GM10266 (cell line): ENCODE results near the gene EDDM13.

Experiments
- DNase-seq: peaks from one replicate; pipeline ENCODE4 v3.0.0; 2012; ENCODE audit errors: extremely low spot score
- CTCF ChIP-seq: IDR thresholded peaks from 2 replicates; pipeline ENCODE4 v1.5.1; 2012; ENCODE audit warnings: mild to moderate bottlenecking, low read depth; ENCODE audit not compliant: control insufficient read depth, insufficient read depth; ENCODE audit errors: missing control alignments

Gene EDDM13

DNA sequence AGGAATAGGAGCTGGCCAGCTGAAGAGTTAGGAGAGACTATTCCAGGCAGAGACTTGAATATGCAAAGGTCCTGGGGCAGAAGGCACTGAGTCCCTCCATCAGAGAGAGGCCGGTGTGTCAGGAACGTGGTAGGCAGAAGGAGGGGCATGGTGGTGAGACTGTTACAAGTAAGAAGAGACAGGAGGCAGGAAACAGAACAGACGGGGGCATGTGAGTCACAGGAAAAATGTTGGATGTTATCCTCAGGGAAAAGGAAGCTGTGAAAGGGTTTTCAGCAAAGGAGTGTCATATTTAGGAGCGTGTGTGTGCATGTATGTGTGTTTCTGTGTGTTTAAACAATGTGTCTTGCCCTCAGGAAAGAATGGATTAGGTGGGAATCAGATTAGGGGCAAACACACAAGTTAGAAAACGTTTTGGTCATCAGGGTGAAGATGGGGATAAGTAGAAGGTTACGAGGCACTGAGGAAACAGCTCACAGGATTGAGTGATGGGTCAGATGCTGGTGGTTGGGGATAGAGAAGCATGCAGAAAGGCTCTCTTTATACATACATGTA, 1.1 kb downstream of the EDDM13 start:
- TF ChIP-seq CTCF: no peak
- DNase-seq: no peak

- no peak for DNase-seq
- no peak for TF ChIP-seq CTCF
Measured at GRCh38 chr19:56282809-56283208, 10.3 kb downstream of the EDDM13 start.

DNA sequence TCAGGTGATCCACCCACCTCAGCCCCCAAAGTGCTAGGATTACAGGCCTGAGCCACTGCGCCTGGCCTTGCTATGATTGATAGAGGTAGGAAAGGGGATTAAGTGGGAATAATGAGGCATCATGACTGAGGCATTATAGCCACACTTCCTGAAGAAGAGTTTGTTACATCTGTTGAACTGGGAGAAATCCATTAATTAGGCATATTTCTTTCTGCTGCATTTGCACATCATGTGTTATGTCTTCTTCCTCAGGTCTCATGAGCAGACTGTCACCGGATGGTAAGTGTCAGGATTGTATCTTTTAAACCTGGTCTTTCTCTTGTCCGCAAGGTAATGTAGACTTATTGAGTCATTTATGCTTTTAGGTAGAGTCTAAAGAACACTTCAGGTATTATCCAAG, 12.2 kb downstream of the EDDM13 start:
- no peak for DNase-seq
- TF ChIP-seq CTCF: no peak

DNA sequence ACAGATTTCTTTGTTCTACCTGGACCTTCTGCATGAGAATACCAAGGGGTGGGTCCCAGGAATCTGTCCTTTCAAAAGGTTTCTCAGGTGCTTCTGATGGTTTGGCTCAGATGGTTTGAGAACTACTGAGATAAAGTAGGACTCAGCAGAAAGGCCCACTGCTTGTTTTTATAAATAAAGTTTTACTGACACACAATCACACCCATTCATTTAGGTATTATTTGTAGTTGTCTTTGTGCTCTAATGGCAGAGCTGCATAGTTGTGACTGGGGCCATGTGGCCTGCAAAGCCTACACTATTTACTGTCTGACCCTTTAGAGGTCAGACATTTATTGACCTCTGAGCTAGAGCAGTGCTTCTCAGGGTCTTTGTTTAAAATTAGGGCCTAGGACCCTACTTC, 17.6 kb downstream of the EDDM13 start:
- no peak for DNase-seq
- no peak for TF ChIP-seq CTCF

- DNase-seq: no peak
- TF ChIP-seq CTCF: no peak
Measured at GRCh38 chr19:56291867-56292266, 19.3 kb downstream of the EDDM13 start.

DNA sequence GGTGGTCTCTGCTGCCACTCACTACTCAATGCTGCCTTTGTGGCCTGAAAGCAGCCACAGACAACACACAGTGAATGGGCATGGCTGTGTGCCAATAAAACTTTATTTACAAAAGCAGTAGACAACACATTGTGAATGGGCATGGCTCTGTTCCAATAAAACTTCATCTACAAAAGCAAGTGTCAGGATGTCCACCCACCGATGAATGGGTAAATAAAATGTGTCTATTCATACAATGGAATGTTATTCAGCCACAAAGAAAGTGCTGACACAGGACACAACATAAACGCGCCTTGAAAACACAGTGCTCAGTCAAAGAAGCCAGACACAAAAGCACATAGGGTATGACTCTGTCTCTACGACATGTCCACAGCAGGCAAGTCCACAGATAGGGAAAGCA, 22.0 kb downstream of the EDDM13 start:
- TF ChIP-seq CTCF: no peak
- DNase-seq: no peak

- TF ChIP-seq CTCF: no peak
- no peak for DNase-seq
Measured at GRCh38 chr19:56295531-56296455, 23.2 kb downstream of the EDDM13 start.
